GM12878 (cell line): ENCODE measurements around the gene SLC22A31. TPM values are rescaled to one million over a fixed set of nuclear protein-coding genes. Genes with fewer than 3 reads are reported as not detected.

Source experiments
- ATAC-seq: fragments of 200-7000 bp; cut with Tn5 transposase; 3 replicates; pipeline ENCODE4 v1.9.1; 2020; ENCODE audit warnings: mild to moderate bottlenecking, moderate library complexity
- BruUV-seq: library from RNA; stranded (reverse); fragments of 400-500 nt; replicated peaks from 2 replicates; lab custom pipeline; 2021; lab: Mats Ljungman, UMichigan
- CTCF ChIA-PET: fragments of 300-600 bp; sonication (Branson Sonifier 250); formaldehyde crosslinking; extraction: SDS; loops from one replicate; lab custom pipeline; 2021; ENCODE audit warnings: inconsistent platforms; lab: Yijun Ruan, JAX
- POLR2A ChIA-PET: fragments of 350-600 bp; formaldehyde crosslinking; extraction: SDS; loops from one replicate; lab custom pipeline; 2021; ENCODE audit warnings: inconsistent platforms; lab: Charles Lee
- RAD21 ChIA-PET: fragments of 300-600 bp; sonication (Branson Sonifier 250); formaldehyde crosslinking; loops from one replicate; lab custom pipeline; 2023; ENCODE audit warnings: antibody characterized with exemption; ENCODE audit not compliant: unreplicated experiment; lab: Charles Lee
- SMC1A ChIA-PET: fragments of 300-600 bp; sonication (Branson Sonifier 250); formaldehyde crosslinking; loops from one replicate; lab custom pipeline; 2023; ENCODE audit not compliant: unreplicated experiment, uncharacterized antibody; lab: Charles Lee
- DNase-seq: peaks from one replicate; pipeline ENCODE4 v3.0.0-alpha.2; 2011; ENCODE audit warnings: low read depth, low spot score
- FAIRE-seq: peaks from 3 replicates; lab custom pipeline; 2011; peaks lifted over from hg19 to GRCh38; lab: Jason Lieb, UNC
- H2AFZ ChIP-seq: 2 replicates; pipeline ENCODE4 v1.6.0; 2011; ENCODE audit warnings: low read depth, low read length, control low read depth; ENCODE audit not compliant: control insufficient read depth
- H3K27ac ChIP-seq: 2 replicates; pipeline ENCODE4 v1.5.1; 2011; ENCODE audit warnings: control low read depth; ENCODE audit not compliant: control insufficient read depth, insufficient read depth
- H3K27me3 ChIP-seq, 2 experiments: replicated peaks in 1 of 2; 2 replicates each; pipeline versions ENCODE4 v1.6.0 to v1.6.1; 2011; ENCODE audit warnings: low read length in 1 of 2; ENCODE audit not compliant: control insufficient read depth in 2 of 2, insufficient read depth in 2 of 2
- H3K36me3 ChIP-seq, 2 experiments: 2 replicates each; pipeline ENCODE4 v1.5.1; 2011; ENCODE audit warnings: low read length in 1 of 2; ENCODE audit not compliant: control insufficient read depth in 2 of 2, insufficient read depth in 2 of 2
- H3K4me1 ChIP-seq: 2 replicates; pipeline ENCODE4 v1.6.1; 2011; ENCODE audit warnings: mild to moderate bottlenecking, low read length, moderate library complexity, mixed read lengths; ENCODE audit not compliant: control insufficient read depth, insufficient read depth
- H3K4me2 ChIP-seq: 2 replicates; pipeline ENCODE4 v1.6.0; 2011; ENCODE audit warnings: control low read depth; ENCODE audit not compliant: control insufficient read depth, insufficient read depth
- H3K4me3 ChIP-seq: fragments of 200-600 bp; sonication (generic); 2 replicates; pipeline ENCODE4 v1.5.1; 2016
- H3K79me2 ChIP-seq: 2 replicates; pipeline ENCODE4 v1.6.0; 2011; ENCODE audit warnings: low read length; ENCODE audit not compliant: control insufficient read depth, insufficient read depth
- H3K9ac ChIP-seq: 2 replicates; pipeline ENCODE4 v1.8.0; 2011; ENCODE audit warnings: low read length, control low read depth, mixed read lengths; ENCODE audit not compliant: control insufficient read depth, insufficient read depth
- H3K9me3 ChIP-seq: replicated peaks from 3 replicates; pipeline ENCODE4 v1.5.1; 2011; ENCODE audit warnings: mild to moderate bottlenecking, low read length; ENCODE audit not compliant: control insufficient read depth, insufficient read depth
- H4K20me1 ChIP-seq: 2 replicates; pipeline ENCODE4 v1.6.0; 2011; ENCODE audit not compliant: control insufficient read depth, insufficient read depth
- CHD2 ChIP-seq: IDR thresholded peaks from 2 replicates; pipeline ENCODE4 v1.6.1; 2011; ENCODE audit warnings: low read depth, low read length, improper control_type of control experiment, borderline replicate concordance
- DPF2 ChIP-seq: fragments of 450-650 bp; IDR thresholded peaks from 2 replicates; pipeline ENCODE4 v1.6.1; 2017; ENCODE audit warnings: mild to moderate bottlenecking
- ESRRA ChIP-seq: IDR thresholded peaks from 2 replicates; pipeline ENCODE4 v1.6.1; 2012; ENCODE audit warnings: mild to moderate bottlenecking, low read length, improper control_type of control experiment
- FOS ChIP-seq: IDR thresholded peaks from 3 replicates; pipeline ENCODE4 v1.6.1; 2011; ENCODE audit warnings: borderline replicate concordance; ENCODE audit not compliant: insufficient read length; ENCODE audit errors: extremely low read depth
- HDAC2 ChIP-seq: fragments of 200-600 bp; sonication (generic); IDR thresholded peaks from 2 replicates; pipeline ENCODE4 v1.6.1; 2017
- LARP7 ChIP-seq: fragments of 450-650 bp; IDR thresholded peaks from 2 replicates; pipeline ENCODE4 v1.6.1; 2017; ENCODE audit warnings: mild to moderate bottlenecking
- MEF2A ChIP-seq: IDR thresholded peaks from 2 replicates; pipeline ENCODE4 v1.6.1; 2011; ENCODE audit warnings: low read depth, mild to moderate bottlenecking, low read length, moderate library complexity; ENCODE audit not compliant: insufficient read depth
- NBN ChIP-seq: fragments of 450-650 bp; IDR thresholded peaks from 2 replicates; pipeline ENCODE4 v1.6.1; 2016
- SREBF2 ChIP-seq: IDR thresholded peaks from 2 replicates; pipeline ENCODE4 v1.6.1; 2012; ENCODE audit warnings: mild to moderate bottlenecking, low read length
- TCF12 ChIP-seq: IDR thresholded peaks from 2 replicates; pipeline ENCODE4 v1.6.1; 2011; ENCODE audit warnings: low read depth, mild to moderate bottlenecking, low read length
- TCF7 ChIP-seq: IDR thresholded peaks from 2 replicates; pipeline ENCODE4 v1.6.1; 2014; ENCODE audit warnings: antibody characterized with exemption, borderline replicate concordance
- WGBS: methylation state at CpG from one replicate; pipeline ENCODE4 v1.1.6; 2016; ENCODE audit warnings: low lambda C conversion rate; ENCODE audit not compliant: insufficient replicate concordance, insufficient coverage; ENCODE audit errors: missing lambda C conversion rate; 5-methylcytosine and 5-hydroxymethylcytosine counted together
- in situ Hi-C: fragments of 300-500 bp; cut with MboI; formaldehyde crosslinking; loops from 9 replicates; pipeline ENCODE4 v1.14.3; 2018; ENCODE audit warnings: mixed read lengths
- intact Hi-C: fragments of 100-400 bp; cut with micrococcal nuclease; formaldehyde crosslinking; loops from one replicate; pipeline ENCODE4 v1.14.2; 2022; ENCODE audit not compliant: unreplicated experiment
- polyA plus RNA-seq, 11 experiments: library from polyadenylated mRNA; depleted of rRNA in 4 of 11; unstranded in 6 of 11; stranded (reverse) in 5 of 11; fragments of >200 nt; fragmentation: Nextera tagmentation in 4 of 11; fragmentation: Illumina TruSeq in 1 of 11; extraction: Ambion mirVana in 4 of 11; extraction: Trizol in 1 of 11; gene quantifications; 1 replicate in 1 of 11; 2 replicates in 10 of 11; pipeline versions ENCODE4 v1.2.1 to v1.2.3, GENCODE V29; 2011 to 2016; ENCODE audit warnings: inconsistent platforms in 2 of 11, missing spikeins in 2 of 11, low read depth in 1 of 11
- total RNA-seq, 4 experiments: library from RNA; depleted of rRNA in 3 of 4; stranded (reverse); fragments of >200 nt in 3 of 4; fragmentation: Illumina TruSeq in 1 of 4; extraction: Trizol in 1 of 4; gene quantifications; 2 replicates each; pipeline versions ENCODE4 v1.2.1 to v1.2.3, GENCODE V29; 2013 to 2021
- TF ChIP-seq, protein P1 (sequence below): fragments of 450-650 bp; IDR thresholded peaks from 2 replicates; pipeline ENCODE4 v1.6.1; 2017; ENCODE audit warnings: mild to moderate bottlenecking, moderate library complexity

Gene SLC22A31
- total and polyA plus RNA-seq, 10 of the 15 experiments (the other 5 are each of a cell fraction or from before 2014, with no cell fraction given) = 0.13 to 0.24 (median 0.23) TPM; not detected in 7

DNA sequence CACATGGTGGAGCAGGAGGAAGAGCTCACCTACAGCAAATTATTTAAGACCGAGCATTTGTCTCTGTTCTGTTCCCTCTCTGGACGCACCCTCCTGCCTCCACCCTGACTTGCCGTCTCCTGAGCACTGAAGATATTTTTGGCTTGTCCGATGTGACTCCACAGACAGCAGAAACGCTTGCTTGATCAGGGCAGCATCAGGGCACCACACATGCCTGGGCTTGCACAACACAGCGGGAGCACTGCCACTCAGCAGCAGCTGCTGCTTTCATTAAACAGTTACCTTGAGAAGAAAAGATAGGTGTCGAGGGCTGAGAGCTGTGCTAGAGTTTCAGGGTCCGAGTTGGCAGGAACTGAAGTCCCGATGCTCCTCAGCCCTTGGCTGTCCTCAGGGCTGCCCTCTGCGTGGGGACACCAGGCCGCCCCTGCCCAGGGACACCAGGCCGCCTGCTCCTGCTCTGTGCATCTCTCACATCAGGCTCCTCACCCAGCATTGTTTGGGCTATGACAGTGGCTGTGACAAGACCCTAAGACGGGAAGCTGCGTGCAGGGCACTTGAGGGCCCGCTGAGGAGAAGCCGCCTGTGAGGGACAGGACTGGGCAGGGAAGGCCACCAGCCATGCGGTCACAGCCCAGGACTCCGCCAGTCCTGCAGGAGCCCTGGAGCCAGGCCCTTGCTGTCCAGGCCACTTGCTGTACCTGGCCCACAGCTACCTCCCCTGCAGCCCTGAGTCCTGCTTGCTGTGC is 50.1 kb downstream of the SLC22A31 start:
- ATAC-seq (no peak), DNase-seq (no peak), FAIRE-seq (no peak)
- 94% methylated on average over 18 of the region's 18 CpGs for WGBS
- H3K9me3 ChIP-seq = peaks cover 6% of the 10 kb centered on the region; the same call in 1 of the 3 replicates
- no peak overlapping the region for H3K4me3 ChIP-seq
- H3K4me2 ChIP-seq = no peak overlapping the region
- intact Hi-C loops (no loop called here), in situ Hi-C loops (no loop called here)
- ChIA-PET CTCF (no interaction called here), RAD21 (no interaction called here), POLR2A (no interaction called here), SMC1A (no interaction called here)
- peaks cover 7 to 9% of the 10 kb centered on the region in 2 experiments; a peak in 3 of 4 replicates for H3K36me3 ChIP-seq
- H3K27ac ChIP-seq = no peak overlapping the region
- no peaks in the 10 kb centered on the region for H3K79me2 ChIP-seq
- H2AFZ ChIP-seq = no peak overlapping the region
- no TSS peak for BruUV-seq
- no peaks in the 10 kb centered on the region for H4K20me1 ChIP-seq
- TF ChIP-seq TCF12 (no peak), FOS (no peak), HDAC2 (no peak), SREBF2 (no peak), DPF2 (no peak), TCF7 (no peak), LARP7 (no peak)
- no peaks in the 10 kb centered on the region for H3K4me1 ChIP-seq
- no peaks in the 10 kb centered on the region for H3K27me3 ChIP-seq
- no peak overlapping the region for H3K9ac ChIP-seq

DNA sequence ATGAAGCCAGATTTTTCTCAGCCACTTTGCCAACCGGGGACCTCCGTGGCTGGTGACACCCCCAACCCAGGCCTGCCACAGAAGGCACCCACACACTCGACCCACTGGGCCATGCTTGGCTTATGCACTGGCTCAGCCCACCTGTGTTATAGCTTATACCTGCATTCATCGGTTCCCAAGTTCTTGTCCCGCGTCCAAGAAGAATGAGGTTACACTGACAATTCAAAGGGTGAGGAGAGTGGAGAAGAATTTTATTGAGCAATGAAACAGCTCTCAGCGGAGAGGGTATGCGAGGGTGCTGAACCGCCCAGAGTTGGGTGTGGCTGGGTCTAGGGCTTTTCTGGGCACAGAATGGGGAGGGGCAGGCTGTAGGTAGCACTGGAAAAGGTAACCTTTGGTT is 51.0 kb downstream of the SLC22A31 start:
- Histone ChIP-seq H3K9me3 (peaks cover 6% of the 10 kb centered on the region; the same call in 1 of the 3 replicates), H3K27me3 (no peaks in the 10 kb centered on the region), H3K27ac (no peak overlapping the region), H3K79me2 (no peaks in the 10 kb centered on the region), H4K20me1 (no peaks in the 10 kb centered on the region), H3K4me2 (no peak overlapping the region), H3K9ac (no peak overlapping the region), H2AFZ (no peak overlapping the region), H3K36me3 (peaks cover 7 to 9% of the 10 kb centered on the region in 2 experiments; a peak in 3 of 4 replicates), H3K4me3 (no peak overlapping the region), H3K4me1 (no peaks in the 10 kb centered on the region)
- in situ Hi-C loops = no loop called here
- no TSS peak for BruUV-seq
- DNase-seq (no peak), FAIRE-seq (no peak), ATAC-seq (no peak)
- WGBS = 94% methylated on average over 9 of the region's 9 CpGs
- POLR2A ChIA-PET = no interaction called here
- intact Hi-C loops = no loop called here
- SMC1A ChIA-PET = no interaction called here
- RAD21 ChIA-PET = no interaction called here
- CTCF ChIA-PET = no interaction called here
- no peak for TF ChIP-seq NBN
- TF ChIP-seq ESRRA = no peak
- TF ChIP-seq CHD2 = no peak
- no peak for TF ChIP-seq MEF2A
- TF ChIP-seq, protein P1, sequence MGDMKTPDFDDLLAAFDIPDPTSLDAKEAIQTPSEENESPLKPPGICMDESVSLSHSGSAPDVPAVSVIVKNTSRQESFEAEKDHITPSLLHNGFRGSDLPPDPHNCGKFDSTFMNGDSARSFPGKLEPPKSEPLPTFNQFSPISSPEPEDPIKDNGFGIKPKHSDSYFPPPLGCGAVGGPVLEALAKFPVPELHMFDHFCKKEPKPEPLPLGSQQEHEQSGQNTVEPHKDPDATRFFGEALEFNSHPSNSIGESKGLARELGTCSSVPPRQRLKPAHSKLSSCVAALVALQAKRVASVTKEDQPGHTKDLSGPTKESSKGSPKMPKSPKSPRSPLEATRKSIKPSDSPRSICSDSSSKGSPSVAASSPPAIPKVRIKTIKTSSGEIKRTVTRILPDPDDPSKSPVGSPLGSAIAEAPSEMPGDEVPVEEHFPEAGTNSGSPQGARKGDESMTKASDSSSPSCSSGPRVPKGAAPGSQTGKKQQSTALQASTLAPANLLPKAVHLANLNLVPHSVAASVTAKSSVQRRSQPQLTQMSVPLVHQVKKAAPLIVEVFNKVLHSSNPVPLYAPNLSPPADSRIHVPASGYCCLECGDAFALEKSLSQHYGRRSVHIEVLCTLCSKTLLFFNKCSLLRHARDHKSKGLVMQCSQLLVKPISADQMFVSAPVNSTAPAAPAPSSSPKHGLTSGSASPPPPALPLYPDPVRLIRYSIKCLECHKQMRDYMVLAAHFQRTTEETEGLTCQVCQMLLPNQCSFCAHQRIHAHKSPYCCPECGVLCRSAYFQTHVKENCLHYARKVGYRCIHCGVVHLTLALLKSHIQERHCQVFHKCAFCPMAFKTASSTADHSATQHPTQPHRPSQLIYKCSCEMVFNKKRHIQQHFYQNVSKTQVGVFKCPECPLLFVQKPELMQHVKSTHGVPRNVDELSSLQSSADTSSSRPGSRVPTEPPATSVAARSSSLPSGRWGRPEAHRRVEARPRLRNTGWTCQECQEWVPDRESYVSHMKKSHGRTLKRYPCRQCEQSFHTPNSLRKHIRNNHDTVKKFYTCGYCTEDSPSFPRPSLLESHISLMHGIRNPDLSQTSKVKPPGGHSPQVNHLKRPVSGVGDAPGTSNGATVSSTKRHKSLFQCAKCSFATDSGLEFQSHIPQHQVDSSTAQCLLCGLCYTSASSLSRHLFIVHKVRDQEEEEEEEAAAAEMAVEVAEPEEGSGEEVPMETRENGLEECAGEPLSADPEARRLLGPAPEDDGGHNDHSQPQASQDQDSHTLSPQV = no peak
